ENCODE results near the gene C17orf113. TPM values are rescaled to one million over a fixed set of nuclear protein-coding genes. Genes with fewer than 3 reads are reported as not detected.

The C17orf113 gene
- total RNA-seq, 4 donors from 2014 or later, result 0.09 to 0.63 (median 0.19) TPM

DNA sequence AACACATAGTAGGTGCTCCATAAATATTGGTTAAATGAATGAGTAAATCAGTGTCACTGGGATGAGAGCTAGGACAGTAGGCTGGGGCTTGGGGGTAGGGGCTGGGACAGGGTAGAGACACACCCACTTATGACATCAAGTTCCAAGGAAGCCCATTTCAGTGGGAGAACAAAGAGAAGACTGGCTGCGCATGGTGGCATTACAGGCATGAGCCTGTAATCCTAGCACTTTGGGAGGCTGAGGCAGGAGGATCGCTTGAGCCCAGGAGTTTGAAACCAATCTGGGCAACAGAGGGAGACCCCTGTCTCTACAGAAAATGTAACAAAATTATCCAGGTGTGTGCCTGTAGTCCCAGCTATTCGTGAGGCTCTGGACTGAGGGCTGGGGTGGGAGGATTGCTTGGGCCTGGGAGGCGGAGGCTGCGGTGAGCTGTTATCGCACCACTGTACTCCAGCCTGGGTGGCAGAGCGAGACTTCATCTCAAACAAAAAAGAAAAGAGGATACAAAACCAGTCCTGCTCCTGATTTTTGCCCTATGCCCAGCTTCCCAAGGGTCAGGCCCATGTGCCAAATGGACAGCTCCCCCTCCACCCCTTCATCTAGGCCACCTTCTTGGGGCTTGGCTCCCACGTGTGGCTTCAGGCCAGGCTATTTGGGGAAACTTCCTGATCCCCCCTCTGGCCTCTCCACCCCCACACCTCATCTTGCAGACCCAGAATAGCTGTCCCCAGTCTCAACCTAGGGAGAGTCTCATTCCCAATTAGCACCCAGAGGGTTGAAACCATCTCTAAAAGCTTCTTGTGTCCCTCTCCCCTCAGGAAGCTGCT, 40.8 kb upstream of the C17orf113 start:
- ATAC-seq (ENCODE audit: low FRiP score), result no peak
- TF ChIP-seq, protein P1, sequence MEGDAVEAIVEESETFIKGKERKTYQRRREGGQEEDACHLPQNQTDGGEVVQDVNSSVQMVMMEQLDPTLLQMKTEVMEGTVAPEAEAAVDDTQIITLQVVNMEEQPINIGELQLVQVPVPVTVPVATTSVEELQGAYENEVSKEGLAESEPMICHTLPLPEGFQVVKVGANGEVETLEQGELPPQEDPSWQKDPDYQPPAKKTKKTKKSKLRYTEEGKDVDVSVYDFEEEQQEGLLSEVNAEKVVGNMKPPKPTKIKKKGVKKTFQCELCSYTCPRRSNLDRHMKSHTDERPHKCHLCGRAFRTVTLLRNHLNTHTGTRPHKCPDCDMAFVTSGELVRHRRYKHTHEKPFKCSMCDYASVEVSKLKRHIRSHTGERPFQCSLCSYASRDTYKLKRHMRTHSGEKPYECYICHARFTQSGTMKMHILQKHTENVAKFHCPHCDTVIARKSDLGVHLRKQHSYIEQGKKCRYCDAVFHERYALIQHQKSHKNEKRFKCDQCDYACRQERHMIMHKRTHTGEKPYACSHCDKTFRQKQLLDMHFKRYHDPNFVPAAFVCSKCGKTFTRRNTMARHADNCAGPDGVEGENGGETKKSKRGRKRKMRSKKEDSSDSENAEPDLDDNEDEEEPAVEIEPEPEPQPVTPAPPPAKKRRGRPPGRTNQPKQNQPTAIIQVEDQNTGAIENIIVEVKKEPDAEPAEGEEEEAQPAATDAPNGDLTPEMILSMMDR (IDR thresholded peaks at IDR 0.05), result no peak
- DNase-seq (ENCODE audit: low spot score), result no peak

DNA sequence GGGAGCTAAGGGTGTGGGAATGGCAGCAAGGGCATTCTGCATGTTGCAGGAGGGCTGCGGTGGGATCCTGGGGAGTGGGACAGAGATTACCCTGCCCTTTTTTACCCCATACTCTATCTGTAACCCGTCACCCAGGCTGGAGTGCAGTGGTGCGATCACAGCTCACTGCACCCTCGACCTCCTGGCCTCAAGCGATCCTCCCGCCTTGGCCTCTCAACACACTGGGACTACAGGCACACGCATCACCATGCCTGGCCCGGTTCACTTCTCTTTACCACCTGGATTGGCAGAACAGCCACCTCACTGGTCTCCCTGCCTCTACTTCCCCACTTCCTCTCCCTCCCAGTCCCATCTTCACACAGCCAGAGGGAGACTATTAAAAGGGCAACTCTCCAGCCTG, 38.3 kb upstream of the C17orf113 start:
- TF ChIP-seq, protein P1 (IDR thresholded peaks at IDR 0.05), result no peak
- DNase-seq (ENCODE audit: low spot score) (no peak), ATAC-seq (ENCODE audit: low FRiP score) (no peak)

DNA sequence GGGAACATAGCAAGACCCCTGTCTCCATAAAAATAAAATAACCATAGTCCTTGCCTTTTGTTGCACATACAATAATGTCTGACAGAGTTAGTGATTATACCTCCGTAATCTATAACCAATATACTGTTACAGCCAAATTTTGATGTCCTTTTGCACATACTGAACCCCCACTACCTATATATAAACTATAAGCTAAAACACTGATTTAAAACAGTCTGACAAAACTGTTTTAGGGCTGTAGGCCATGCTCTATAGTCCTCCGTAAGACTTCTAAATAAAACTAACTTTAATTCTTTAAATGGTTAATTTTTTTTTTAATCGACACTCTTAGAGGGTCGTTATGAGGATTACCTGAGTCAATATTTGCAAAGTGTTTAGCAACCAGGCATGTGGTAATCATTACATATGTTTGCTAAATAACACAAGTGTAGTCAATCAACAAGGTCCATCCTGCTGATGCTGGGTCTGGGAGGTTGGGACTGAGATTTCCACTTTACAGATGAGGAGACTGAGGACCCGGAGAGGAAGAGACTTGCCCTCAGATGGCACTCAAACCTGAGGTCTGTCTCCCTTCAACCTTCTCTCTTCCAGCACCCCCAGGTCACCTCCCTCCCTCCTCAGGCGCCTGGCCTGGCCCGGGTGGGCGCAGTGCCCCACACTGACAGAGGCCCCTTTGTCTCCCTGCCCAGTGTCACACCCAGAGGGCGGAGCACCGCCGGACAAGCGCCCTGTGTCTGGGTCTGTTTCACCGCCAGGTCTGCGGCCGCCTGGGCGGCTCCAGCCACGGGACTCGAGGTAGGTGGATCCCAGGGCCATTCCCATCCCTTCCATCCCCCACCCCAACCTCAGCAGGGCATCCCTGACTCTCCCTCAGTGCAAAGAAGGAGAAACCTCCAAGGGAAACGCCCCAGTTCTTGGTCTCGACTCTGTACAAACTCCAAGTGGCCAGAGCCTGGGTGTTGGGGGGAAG, 37.6 kb upstream of the C17orf113 start:
- ATAC-seq (ENCODE audit: low FRiP score) (no peak), DNase-seq (ENCODE audit: low spot score) (no peak)
- TF ChIP-seq, protein P1 (IDR thresholded peaks at IDR 0.05), result no peak

DNA sequence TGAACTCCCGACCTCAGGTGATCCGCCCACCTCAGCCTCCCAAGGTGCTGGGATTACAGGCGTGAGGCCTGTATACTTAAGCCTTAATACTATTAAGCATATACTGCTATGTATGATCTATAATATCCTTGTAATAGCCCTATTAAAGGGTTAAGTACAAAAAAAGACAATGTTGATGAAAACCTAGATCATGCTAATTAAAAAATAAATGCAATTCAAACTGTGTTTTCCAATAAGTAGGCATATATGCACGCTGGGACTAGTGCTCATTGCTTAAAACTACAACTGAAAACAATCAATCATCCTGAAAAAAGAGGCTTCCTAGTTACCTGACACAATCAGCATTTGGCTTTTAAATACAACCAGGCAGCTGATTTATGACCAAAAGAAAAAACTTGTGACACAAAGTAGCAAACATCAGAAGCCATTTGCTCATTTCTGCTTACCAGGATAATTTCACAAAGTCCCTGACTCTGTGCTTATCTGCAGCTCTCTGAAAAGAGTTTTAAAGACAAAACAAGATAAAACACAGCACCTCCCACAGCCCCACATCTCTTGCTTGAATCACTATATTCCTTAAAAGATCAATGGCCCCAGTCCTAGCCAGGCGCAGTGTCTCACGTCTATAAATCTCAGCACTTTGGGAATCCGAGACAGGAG, 36.8 kb upstream of the C17orf113 start:
- TF ChIP-seq, protein P1 (IDR thresholded peaks at IDR 0.05), result no peak
- ATAC-seq (ENCODE audit: low FRiP score) (no peak), DNase-seq (ENCODE audit: low spot score) (no peak)

DNA sequence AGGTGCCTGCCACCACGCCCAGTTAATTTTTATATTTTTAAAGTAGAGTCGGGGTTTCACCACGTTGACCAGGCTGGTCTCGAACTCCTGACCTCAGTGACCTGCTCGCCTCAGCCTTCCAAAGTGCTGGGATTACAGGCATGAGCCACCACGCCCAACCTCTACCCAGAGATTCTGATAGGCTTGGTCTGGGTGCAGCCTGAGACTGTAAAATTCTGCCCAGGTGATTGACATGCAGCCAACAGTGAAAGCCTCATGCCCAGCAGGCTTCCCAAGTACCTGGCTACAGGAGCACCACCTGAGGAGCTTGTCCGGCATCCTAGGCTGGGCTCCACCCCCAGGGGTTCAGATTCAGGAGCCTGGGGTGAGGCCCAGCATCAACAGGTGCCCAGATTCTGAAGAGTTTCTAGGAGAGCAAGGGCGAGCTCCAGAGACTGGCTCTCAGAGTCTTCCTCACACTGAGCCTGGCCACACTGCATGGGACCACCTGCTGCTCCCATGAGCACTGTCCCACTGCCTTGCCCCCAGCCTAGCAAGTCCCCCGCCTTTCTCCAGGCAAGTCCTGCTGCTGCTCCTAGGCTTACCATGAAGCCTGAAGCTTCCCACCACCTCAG, 31.2 kb upstream of the C17orf113 start:
- ATAC-seq (ENCODE audit: low FRiP score), result no peak

DNA sequence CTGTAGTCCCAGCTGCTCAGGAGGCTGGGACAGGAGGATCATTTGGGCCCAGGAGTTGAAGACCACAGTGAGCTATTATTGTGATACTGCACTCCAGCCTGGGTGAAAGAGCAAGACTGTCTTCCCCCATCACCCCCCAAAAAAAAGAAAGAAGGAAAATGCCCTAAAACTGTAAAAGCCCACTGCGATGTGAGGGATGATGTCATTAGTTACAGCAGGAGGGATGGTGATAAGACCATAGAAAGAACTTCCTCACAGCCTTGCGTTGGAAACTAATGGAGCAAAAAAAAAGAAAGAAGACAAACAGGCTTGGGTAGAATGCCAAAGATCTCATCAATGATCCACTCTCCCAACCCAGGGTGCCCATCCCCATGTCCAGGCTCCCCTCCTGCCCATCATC, 29.1 kb upstream of the C17orf113 start:
- ATAC-seq (ENCODE audit: low FRiP score) (no peak), DNase-seq (ENCODE audit: low spot score) (no peak)
- TF ChIP-seq, protein P1 (IDR thresholded peaks at IDR 0.05), result no peak

More for the DNA sequence above, 31.2 kb upstream of the C17orf113 start:
- DNase-seq (ENCODE audit: low spot score), result no peak
- TF ChIP-seq, protein P1 (IDR thresholded peaks at IDR 0.05), result no peak
